ENCODE measurements around the gene BTBD10. TPM values are rescaled to one million over a fixed set of nuclear protein-coding genes. Genes with fewer than 3 reads are reported as not detected.

Gene BTBD10
- total and polyA plus RNA-seq, 8 donors, result 4.6 to 15.9 (median 7.6) TPM

DNA sequence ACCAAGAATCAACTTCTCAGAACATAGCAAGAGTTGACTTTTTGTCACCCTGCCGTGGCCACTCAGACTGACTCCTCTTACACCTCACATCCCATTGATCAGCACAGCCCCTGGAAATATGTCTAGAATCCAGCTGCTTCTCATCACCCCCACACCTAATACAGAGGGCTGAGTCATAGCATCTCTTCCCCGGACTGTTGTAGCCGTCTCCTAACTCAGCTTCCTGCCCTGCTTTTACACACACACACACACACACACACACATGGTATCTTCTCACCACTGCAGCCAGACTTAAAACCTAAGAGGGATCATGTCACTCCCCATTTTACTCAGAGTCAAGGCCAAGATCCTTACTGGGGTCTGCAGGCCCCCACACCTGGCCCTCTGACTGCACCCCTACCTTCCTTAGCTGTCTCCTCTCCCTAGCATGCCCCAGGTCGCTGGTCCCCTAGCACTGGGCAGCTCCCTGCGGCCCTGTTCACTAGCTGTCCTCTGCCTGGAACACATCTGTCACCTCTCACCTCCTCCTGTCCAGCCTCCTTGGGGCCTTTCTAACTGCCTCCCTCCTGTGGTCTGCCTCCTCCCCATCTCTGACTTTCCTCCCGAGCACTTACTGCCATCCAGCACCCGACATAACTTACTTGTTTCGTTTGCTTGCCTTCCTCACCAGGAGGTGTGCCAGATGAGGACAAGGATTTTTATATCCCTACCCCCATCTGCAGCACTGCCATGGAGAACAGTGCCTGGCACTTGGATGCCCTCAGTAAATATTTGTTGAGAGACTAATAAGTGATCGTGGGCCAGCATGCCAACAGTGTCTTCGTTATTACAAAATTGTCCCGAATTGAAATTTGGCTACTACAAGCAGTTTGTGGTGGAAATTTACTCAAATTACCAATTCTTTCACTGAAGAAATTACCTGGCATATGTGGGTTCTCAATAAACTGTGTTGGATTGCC lies 123.5 kb downstream of the BTBD10 start:
- ATAC-seq (peak; percentile 51 to 67 (median 59)), FAIRE-seq (no peak), DNase-seq (peak in 2 of 6 donors; percentile 23 to 44)
- Histone ChIP-seq H3K4me3 (no peak overlapping the region), H3K27ac (no peak overlapping the region), H3K4me1 (peaks cover 0 to 10% (median 9%) of the 10 kb centered on the region in 3 donors), H3K9me3 (no peaks in the 10 kb centered on the region), H3K36me3 (no peaks in the 10 kb centered on the region), H3K27me3 (no peaks in the 10 kb centered on the region)
- 28 to 52% methylated on average over 11 of the region's 11 CpGs for WGBS, 2 donors
- intact Hi-C loops (cut with DNase I), result loop anchor here in 2 of 3 donors (5.0 kb wide), 1 partner anchor 127 kb away; no protein-coding TSS in a partner anchor
- TF ChIP-seq, protein P1, sequence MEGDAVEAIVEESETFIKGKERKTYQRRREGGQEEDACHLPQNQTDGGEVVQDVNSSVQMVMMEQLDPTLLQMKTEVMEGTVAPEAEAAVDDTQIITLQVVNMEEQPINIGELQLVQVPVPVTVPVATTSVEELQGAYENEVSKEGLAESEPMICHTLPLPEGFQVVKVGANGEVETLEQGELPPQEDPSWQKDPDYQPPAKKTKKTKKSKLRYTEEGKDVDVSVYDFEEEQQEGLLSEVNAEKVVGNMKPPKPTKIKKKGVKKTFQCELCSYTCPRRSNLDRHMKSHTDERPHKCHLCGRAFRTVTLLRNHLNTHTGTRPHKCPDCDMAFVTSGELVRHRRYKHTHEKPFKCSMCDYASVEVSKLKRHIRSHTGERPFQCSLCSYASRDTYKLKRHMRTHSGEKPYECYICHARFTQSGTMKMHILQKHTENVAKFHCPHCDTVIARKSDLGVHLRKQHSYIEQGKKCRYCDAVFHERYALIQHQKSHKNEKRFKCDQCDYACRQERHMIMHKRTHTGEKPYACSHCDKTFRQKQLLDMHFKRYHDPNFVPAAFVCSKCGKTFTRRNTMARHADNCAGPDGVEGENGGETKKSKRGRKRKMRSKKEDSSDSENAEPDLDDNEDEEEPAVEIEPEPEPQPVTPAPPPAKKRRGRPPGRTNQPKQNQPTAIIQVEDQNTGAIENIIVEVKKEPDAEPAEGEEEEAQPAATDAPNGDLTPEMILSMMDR (IDR thresholded peaks at IDR 0.05), result no peak

DNA sequence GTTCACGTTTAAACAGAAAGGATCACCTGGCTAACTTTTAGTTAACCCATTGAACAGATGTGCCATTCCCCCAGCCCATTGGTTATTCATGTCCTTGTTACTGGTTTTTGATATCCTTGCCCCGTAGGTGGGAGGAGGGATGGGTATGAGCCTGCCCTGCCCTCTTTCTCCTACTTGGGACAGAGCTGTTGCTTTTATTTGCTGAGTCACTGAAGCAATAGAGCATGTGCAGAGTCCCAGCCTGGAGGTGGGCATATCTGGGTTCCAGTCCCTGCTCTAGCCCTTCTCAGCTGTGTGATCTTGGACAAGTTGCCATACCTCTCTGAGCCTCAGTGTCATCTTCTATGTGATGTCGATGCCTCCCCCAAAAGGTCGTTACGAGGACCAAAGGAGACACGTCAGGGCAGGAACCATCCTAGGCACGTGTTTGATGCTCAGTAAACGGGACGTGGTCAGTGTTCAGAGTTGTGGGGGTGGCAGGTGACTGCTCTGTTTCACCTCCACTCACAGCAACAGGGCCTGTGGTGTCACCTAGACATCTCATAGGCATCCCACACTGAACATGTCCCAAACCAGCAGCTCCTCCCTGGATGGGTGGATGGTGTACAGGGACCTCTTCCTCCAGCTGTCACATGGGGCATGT lies 124.5 kb downstream of the BTBD10 start:
- intact Hi-C loops (cut with DNase I), result no loop called here
- no peak overlapping the region for H3K4me3 ChIP-seq

DNA sequence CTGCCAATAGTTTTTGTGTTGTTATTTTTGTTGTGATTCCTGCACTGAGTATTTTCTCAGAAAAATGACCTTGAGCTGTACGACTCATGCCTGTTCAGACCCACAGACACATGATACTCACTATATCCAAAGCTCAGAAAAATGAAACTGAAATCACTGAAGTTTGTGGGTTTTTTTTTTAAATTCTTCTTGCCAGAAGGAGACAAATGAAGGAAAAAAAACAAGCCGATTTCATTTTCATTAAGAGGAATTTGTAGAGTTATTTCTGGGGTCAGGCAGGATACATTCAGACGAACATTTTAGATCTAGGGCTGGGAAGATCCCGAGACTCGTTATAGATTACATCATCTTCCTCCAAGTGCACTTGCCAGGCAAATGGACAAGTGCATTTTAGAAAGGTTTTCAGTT lies 125.0 kb downstream of the BTBD10 start:
- peaks cover 8 to 21% (median 9%) of the 10 kb centered on the region in 3 donors for H3K4me1 ChIP-seq
- H3K4me3 ChIP-seq, result no peak overlapping the region
- TF ChIP-seq, protein P1 (IDR thresholded peaks at IDR 0.05), result no peak
- WGBS, 2 donors, result 25 to 38% methylated on average over 5 of the region's 5 CpGs
- no peak overlapping the region for H3K27ac ChIP-seq
- DNase-seq (no peak), FAIRE-seq (no peak), ATAC-seq (no peak)
- no peaks in the 10 kb centered on the region for H3K9me3 ChIP-seq
- H3K27me3 ChIP-seq, result no peaks in the 10 kb centered on the region
- intact Hi-C loops (cut with DNase I), result no loop called here
- no peaks in the 10 kb centered on the region for H3K36me3 ChIP-seq

More for the DNA sequence above, 124.5 kb downstream of the BTBD10 start:
- Histone ChIP-seq H3K27me3 (no peaks in the 10 kb centered on the region), H3K27ac (no peak overlapping the region), H3K9me3 (no peaks in the 10 kb centered on the region), H3K36me3 (no peaks in the 10 kb centered on the region), H3K4me1 (peaks cover 3 to 16% (median 9%) of the 10 kb centered on the region in 3 donors)
- FAIRE-seq (no peak), DNase-seq (no peak), ATAC-seq (peak in 2 of 4 donors; percentile 21 to 39)
- TF ChIP-seq, protein P1 (IDR thresholded peaks at IDR 0.05), result no peak
- WGBS, 2 donors, result 77 to 86% methylated on average over 9 of the region's 9 CpGs

Other genes starting within 250 kb of the BTBD10 start
- 10 to 100 TPM in 5 of 6 donors, 1 to 10 TPM in 1; 6.1 to 17.3 (median 13.9) TPM for gene BMAL1, start 185.4 kb downstream of the BTBD10 start, total RNA-seq
- gene BMAL1, start 185.4 kb downstream of the BTBD10 start, polyA plus RNA-seq, result 10 to 100 TPM in 1 of 2 donors, 1 to 10 TPM in 1; 9.5 to 11.0 TPM
- under 1 TPM in 1 of 6 donors, not detected in 5; 0.20 TPM for gene PTH, start 32.8 kb upstream of the BTBD10 start, total RNA-seq
- not detected for gene PTH, start 32.8 kb upstream of the BTBD10 start, polyA plus RNA-seq
- gene FAR1, start 205.4 kb upstream of the BTBD10 start, total RNA-seq, result 10 to 100 TPM; 15.9 to 43.7 (median 20.2) TPM
- 10 to 100 TPM; 12.0 to 17.0 TPM for gene FAR1, start 205.4 kb upstream of the BTBD10 start, polyA plus RNA-seq